H9 (cell line): ENCODE data around the gene CYP24A1. TPM values are rescaled to one million over a fixed set of nuclear protein-coding genes. Genes with fewer than 3 reads are reported as not detected.

Experiments
- DNase-seq: peaks from one replicate; pipeline ENCODE4 v3.0.0-alpha.2; 2017
- H2AFZ ChIP-seq: one replicate; pipeline ENCODE4 v1.6.1; 2013; ENCODE audit warnings: mild to moderate bottlenecking, low read length, control low read depth, moderate library complexity
- H2AK5ac ChIP-seq: 2 replicates; pipeline ENCODE4 v1.6.1; 2013; ENCODE audit warnings: low read length, control low read depth, mixed read lengths; ENCODE audit not compliant: insufficient read length
- H2BK120ac ChIP-seq: one replicate; pipeline ENCODE4 v1.6.1; 2013; ENCODE audit warnings: low read depth, mild to moderate bottlenecking, low read length, control low read depth, inconsistent platforms; ENCODE audit not compliant: poor library complexity, severe bottlenecking
- H2BK12ac ChIP-seq: 2 replicates; pipeline ENCODE4 v1.6.1; 2013; ENCODE audit warnings: low read length, control low read depth, mixed read lengths, low read depth; ENCODE audit not compliant: insufficient read length
- H2BK15ac ChIP-seq: 2 replicates; pipeline ENCODE4 v1.6.1; 2013; ENCODE audit warnings: low read depth, low read length, control low read depth
- H2BK20ac ChIP-seq: one replicate; pipeline ENCODE4 v1.6.1; 2013; ENCODE audit warnings: low read depth, mild to moderate bottlenecking, low read length, control low read depth, inconsistent platforms; ENCODE audit not compliant: poor library complexity, severe bottlenecking
- H2BK5ac ChIP-seq: 2 replicates; pipeline ENCODE4 v1.6.1; 2013; ENCODE audit warnings: low read length, control low read depth, mixed read lengths; ENCODE audit not compliant: insufficient read length
- H3K14ac ChIP-seq: 2 replicates; pipeline ENCODE4 v1.6.1; 2013; ENCODE audit warnings: low read length, control low read depth; ENCODE audit not compliant: insufficient read depth
- H3K18ac ChIP-seq: 2 replicates; pipeline ENCODE4 v1.6.1; 2013; ENCODE audit warnings: low read depth, mild to moderate bottlenecking, mixed read lengths, low read length, control low read depth; ENCODE audit not compliant: insufficient read length
- H3K23ac ChIP-seq: 2 replicates; pipeline ENCODE4 v1.6.1; 2013; ENCODE audit warnings: low read length, control low read depth, mixed read lengths, low read depth; ENCODE audit not compliant: insufficient read length
- H3K23me2 ChIP-seq: 2 replicates; pipeline ENCODE4 v1.6.1; 2013; ENCODE audit warnings: low read depth, mild to moderate bottlenecking, mixed read lengths, low read length, control low read depth; ENCODE audit not compliant: insufficient read length, poor library complexity, severe bottlenecking
- H3K27ac ChIP-seq: 2 replicates; pipeline ENCODE4 v1.5.1; 2013; ENCODE audit warnings: low read length, control low read depth, mixed read lengths, low read depth; ENCODE audit not compliant: insufficient read length
- H3K27me3 ChIP-seq: 2 replicates; pipeline ENCODE4 v1.6.1; 2013; ENCODE audit warnings: low read length, control low read depth, inconsistent platforms; ENCODE audit not compliant: insufficient read depth
- H3K4ac ChIP-seq: 2 replicates; pipeline ENCODE4 v1.6.1; 2013; ENCODE audit warnings: low read depth, mild to moderate bottlenecking, control low read depth, inconsistent platforms, low read length, moderate library complexity
- H3K4me1 ChIP-seq: 2 replicates; pipeline ENCODE4 v1.6.1; 2013; ENCODE audit warnings: low read length, control low read depth, inconsistent platforms; ENCODE audit not compliant: insufficient read depth
- H3K4me2 ChIP-seq: 2 replicates; pipeline ENCODE4 v1.6.1; 2013; ENCODE audit warnings: low read length, control low read depth, mixed read lengths; ENCODE audit not compliant: insufficient read length, insufficient read depth
- H3K56ac ChIP-seq: 2 replicates; pipeline ENCODE4 v1.6.1; 2013; ENCODE audit warnings: low read depth, mild to moderate bottlenecking, mixed read lengths, low read length, control low read depth; ENCODE audit not compliant: insufficient read length
- H3K79me1 ChIP-seq: 2 replicates; pipeline ENCODE4 v1.6.1; 2013; ENCODE audit warnings: low read depth, mild to moderate bottlenecking, moderate library complexity, low read length, control low read depth, inconsistent platforms; ENCODE audit not compliant: insufficient read depth, poor library complexity, severe bottlenecking
- H3K79me2 ChIP-seq: 2 replicates; pipeline ENCODE4 v1.6.1; 2013; ENCODE audit warnings: low read length, control low read depth, inconsistent platforms; ENCODE audit not compliant: insufficient read depth
- H3K9ac ChIP-seq: 2 replicates; pipeline ENCODE4 v1.6.1; 2013; ENCODE audit warnings: low read length, control low read depth, mixed read lengths; ENCODE audit not compliant: insufficient read length; ENCODE audit errors: extremely low read depth
- H3K9me3 ChIP-seq: one replicate; pipeline ENCODE4 v1.6.1; 2013; ENCODE audit warnings: low read depth, low read length, inconsistent platforms; ENCODE audit not compliant: control insufficient read depth
- H3T11ph ChIP-seq: one replicate; pipeline ENCODE4 v1.6.1; 2013; ENCODE audit warnings: mild to moderate bottlenecking, low read length, control low read depth, inconsistent platforms
- H4K20me1 ChIP-seq: one replicate; pipeline ENCODE4 v1.6.1; 2013; ENCODE audit not compliant: control insufficient read depth, insufficient read length, insufficient read depth
- H4K5ac ChIP-seq: 2 replicates; pipeline ENCODE4 v1.6.1; 2013; ENCODE audit warnings: low read depth, mild to moderate bottlenecking, mixed read lengths, low read length, control low read depth; ENCODE audit not compliant: insufficient read length
- H4K8ac ChIP-seq: replicated peaks from 2 replicates; pipeline ENCODE4 v1.6.1; 2013; ENCODE audit warnings: low read length, control low read depth, mixed read lengths, low read depth; ENCODE audit not compliant: insufficient read length
- H4K91ac ChIP-seq: 2 replicates; pipeline ENCODE4 v1.6.1; 2013; ENCODE audit warnings: low read depth, mild to moderate bottlenecking, moderate library complexity, mixed read lengths, low read length, control low read depth; ENCODE audit not compliant: insufficient read length
- H3K27ac Mint-ChIP-seq, 3 experiments: 2 replicates in 2 of 3; 3 replicates in 1 of 3; pipeline ENCODE4 v1.8.0; 2020 to 2021; ENCODE audit warnings: mixed read lengths in 3 of 3, mild to moderate bottlenecking in 1 of 3, moderate library complexity in 1 of 3
- H3K27me3 Mint-ChIP-seq: 2 replicates; pipeline ENCODE4 v1.8.0; 2021; ENCODE audit warnings: low read depth, mild to moderate bottlenecking, moderate library complexity, mixed read lengths
- H3K36me3 Mint-ChIP-seq, 3 experiments: 2 replicates in 2 of 3; 3 replicates in 1 of 3; pipeline ENCODE4 v1.8.0; 2020 to 2021; ENCODE audit warnings: low read depth in 3 of 3, mixed read lengths in 3 of 3; ENCODE audit not compliant: insufficient read depth in 1 of 3
- H3K4me1 Mint-ChIP-seq, 2 experiments: 2 replicates each; pipeline ENCODE4 v1.8.0; 2020; ENCODE audit warnings: mixed read lengths in 2 of 2
- H3K4me3 Mint-ChIP-seq, 2 experiments: 2 replicates in 1 of 2; 3 replicates in 1 of 2; pipeline ENCODE4 v1.8.0; 2020 to 2021; ENCODE audit warnings: mild to moderate bottlenecking in 2 of 2, mixed read lengths in 2 of 2, moderate library complexity in 1 of 2
- H3K9me3 Mint-ChIP-seq, 2 experiments: 2 replicates in 1 of 2; 3 replicates in 1 of 2; pipeline ENCODE4 v1.8.0; 2020; ENCODE audit warnings: mild to moderate bottlenecking in 2 of 2, mixed read lengths in 2 of 2, moderate library complexity in 1 of 2
- CTCF ChIP-seq: fragments of 200-600 bp; sonication (generic); conservative IDR thresholded peaks from 3 replicates; pipeline ENCODE4 v1.8.0; 2021; ENCODE audit warnings: antibody characterized with exemption, mild to moderate bottlenecking
- WGBS: extraction: QIAGEN DNeasy Blood & Tissue Kit; methylation state at CpG from one replicate; pipeline ENCODE4 v1.1.7; 2013; ENCODE audit warnings: missing lambda C conversion rate, low lambda C conversion rate, mixed read lengths; ENCODE audit not compliant: insufficient read length; ENCODE audit errors: extremely low coverage; 5-methylcytosine and 5-hydroxymethylcytosine counted together
- total RNA-seq: library from RNA; stranded (reverse); gene quantifications from 2 replicates; pipeline ENCODE4 v1.2.1, GENCODE V29; 2021

Gene CYP24A1
- total RNA-seq, 1 experiment from 2014 or later: not detected

DNA sequence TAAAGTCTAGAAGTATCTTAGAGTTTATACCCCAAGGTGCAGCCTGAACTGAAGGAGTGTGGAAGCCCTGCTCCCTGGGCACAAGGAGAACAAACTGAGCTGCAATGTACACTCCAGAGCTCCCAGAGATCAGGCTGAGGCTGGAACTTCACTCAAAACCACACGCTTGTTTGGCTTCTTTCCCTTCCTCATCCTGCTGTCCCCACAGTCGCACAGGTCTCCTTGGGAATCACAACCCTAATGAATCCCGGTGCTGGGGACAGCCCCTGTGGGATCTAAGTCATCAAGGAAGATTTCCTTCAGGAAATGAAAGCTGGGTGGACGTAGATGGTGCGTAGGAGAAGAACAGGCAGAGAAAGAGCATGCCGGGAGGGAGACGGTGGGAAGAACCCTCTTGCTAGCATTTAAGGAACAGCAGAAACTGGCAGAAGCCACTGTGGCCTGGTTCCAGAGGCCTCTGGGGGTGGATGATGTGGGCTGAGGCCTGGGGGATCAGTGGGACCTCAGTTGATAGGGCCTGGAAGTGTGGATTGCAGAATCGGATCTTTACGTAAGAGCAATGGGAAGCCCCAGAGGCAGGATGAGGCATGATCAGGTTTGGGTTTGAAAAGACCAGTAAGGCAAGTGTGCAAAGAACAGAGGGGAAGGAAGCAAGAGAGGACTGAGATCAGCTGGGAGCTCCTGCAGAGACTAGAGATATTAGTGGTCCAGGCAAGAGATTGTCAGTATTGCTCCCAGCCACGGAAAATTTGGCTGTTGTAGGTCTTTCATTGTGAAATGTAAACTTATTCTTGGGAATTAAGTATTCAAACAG is 21.4 kb downstream of the CYP24A1 start:
- Mint-ChIP-seq H3K27me3 (no peaks in the 10 kb centered on the region), H3K9me3 (no peaks in the 10 kb centered on the region)

More for the DNA sequence above, 21.4 kb downstream of the CYP24A1 start:
- no peak overlapping the region for H3K18ac ChIP-seq
- no peak overlapping the region for H2BK5ac ChIP-seq
- H4K91ac ChIP-seq: no peak overlapping the region
- H3K9me3 ChIP-seq: no peaks in the 10 kb centered on the region
- H2AFZ ChIP-seq: no peak overlapping the region
- no peak overlapping the region for H4K5ac ChIP-seq
- H2BK120ac ChIP-seq: no peak overlapping the region
- no peak overlapping the region for H3K56ac ChIP-seq
- H3K4me3 Mint-ChIP-seq: no peak overlapping the region
- no peaks in the 10 kb centered on the region for H3K23me2 ChIP-seq
- H3K4ac ChIP-seq: no peak overlapping the region
- no peak overlapping the region for H3K14ac ChIP-seq
- H3K4me1 Mint-ChIP-seq: peaks cover 0 to 4% of the 10 kb centered on the region in 2 experiments; a peak in 1 of 4 replicates
- 0 out of 7 replicates have a peak overlapping the region, but pooled peaks of 1 of the 3 experiments have one; percentile 4 for H3K27ac Mint-ChIP-seq
- no peaks in the 10 kb centered on the region for H3K27me3 ChIP-seq
- H3T11ph ChIP-seq: no peak overlapping the region
- no peaks in the 10 kb centered on the region for H4K20me1 ChIP-seq
- H3K79me2 ChIP-seq: no peaks in the 10 kb centered on the region
- H2BK12ac ChIP-seq: no peak overlapping the region
- no peak overlapping the region for H3K23ac ChIP-seq
- H2BK20ac ChIP-seq: no peak overlapping the region
- H3K9ac ChIP-seq: no peak overlapping the region
- no peak overlapping the region for H3K27ac ChIP-seq
- no peak overlapping the region for H4K8ac ChIP-seq
- WGBS: no CpG with 5 or more reads among the region's 10 CpGs
- 0 out of 2 replicates have a peak, but pooled peaks cover 2% of the 10 kb centered on the region for H3K4me1 ChIP-seq
- TF ChIP-seq CTCF: no peak
- no peak for DNase-seq
- H3K4me2 ChIP-seq: no peak overlapping the region
- H3K36me3 Mint-ChIP-seq: no peaks in the 10 kb centered on the region
- no peaks in the 10 kb centered on the region for H3K79me1 ChIP-seq
- H2AK5ac ChIP-seq: no peak overlapping the region
- no peak overlapping the region for H2BK15ac ChIP-seq
